ENCODE results near the gene ITPRIPL2. TPM values are rescaled to one million over a fixed set of nuclear protein-coding genes. Genes with fewer than 3 reads are reported as not detected.

ITPRIPL2 gene
- total and polyA plus RNA-seq, 2 of the 13 experiments (the other 11 are each of a cell fraction or from before 2014, with no cell fraction given) = 5.9 to 12.6 TPM

GRCh38 chr16:19113577-19114358 lies at the start of gene ITPRIPL2 (continued):
- peak; percentile 92; the same call in 1 of the 2 replicates for TF ChIP-seq ZFP41 (CRISPR knock-in tag; IDR thresholded peaks at IDR 0.05; ENCODE audit: borderline replicate concordance)
- peak; percentile 94 for TF ChIP-seq ZBED4 (CRISPR knock-in tag; IDR thresholded peaks at IDR 0.05; ENCODE audit: borderline replicate concordance)
- TF ChIP-seq ZNF709 (CRISPR knock-in tag; IDR thresholded peaks at IDR 0.05) = peak; percentile 93
- TF ChIP-seq ZKSCAN5 (CRISPR knock-in tag; IDR thresholded peaks at IDR 0.05) = no peak
- no peak; the same call in 1 of the 2 replicates for TF ChIP-seq ONECUT2 (CRISPR knock-in tag; IDR thresholded peaks at IDR 0.05)
- no peak for TF ChIP-seq SMYD3 (CRISPR knock-in tag; IDR thresholded peaks at IDR 0.05)
- TF ChIP-seq SRF (IDR thresholded peaks at IDR 0.05; ENCODE audit: low read depth, low read length) = no peak; the same call in 1 of the 2 replicates
- no peak for TF ChIP-seq ZNF124 (CRISPR knock-in tag; IDR thresholded peaks at IDR 0.05)
- peak; percentile 57 for TF ChIP-seq MAZ (IDR thresholded peaks at IDR 0.05; ENCODE audit: borderline replicate concordance, low read depth, low read length)
- peak; percentile 92 for TF ChIP-seq MAZ (CRISPR knock-in tag; IDR thresholded peaks at IDR 0.05; ENCODE audit: low read depth)
- TF ChIP-seq TFDP1 (CRISPR knock-in tag; IDR thresholded peaks at IDR 0.05; ENCODE audit: borderline replicate concordance) = peak; percentile 10; the same call in 1 of the 2 replicates
- TF ChIP-seq TAF1 (CRISPR knock-in tag; IDR thresholded peaks at IDR 0.05) = peak; percentile 82; the same call in 1 of the 2 replicates
- TF ChIP-seq ATRX (CRISPR knock-in tag; IDR thresholded peaks at IDR 0.05; ENCODE audit: borderline replicate concordance) = no peak
- TF ChIP-seq MXD1 (CRISPR knock-in tag; IDR thresholded peaks at IDR 0.05) = peak; percentile 37; the same call in 1 of the 2 replicates
- TF ChIP-seq ZNF572 (CRISPR knock-in tag; IDR thresholded peaks at IDR 0.05) = peak; percentile 70; the same call in 1 of the 2 replicates
- TF ChIP-seq ESRRA (CRISPR knock-in tag; IDR thresholded peaks at IDR 0.05; ENCODE audit: low read depth) = peak; percentile 56; the same call in 1 of the 2 replicates
- no peak for TF ChIP-seq ZFP82 (CRISPR knock-in tag; IDR thresholded peaks at IDR 0.05; ENCODE audit: borderline replicate concordance)
- no peak for TF ChIP-seq LBX2 (CRISPR knock-in tag; IDR thresholded peaks at IDR 0.05; ENCODE audit: borderline replicate concordance)
- TF ChIP-seq ZBTB33 (CRISPR knock-in tag; IDR thresholded peaks at IDR 0.05) = peak; percentile 60
- no peak; the same call in 1 of the 2 replicates for TF ChIP-seq SIX4 (CRISPR knock-in tag; IDR thresholded peaks at IDR 0.05)
- TF ChIP-seq ZNF556 (CRISPR knock-in tag; IDR thresholded peaks at IDR 0.05; ENCODE audit: borderline replicate concordance) = peak; percentile 89
- no peak; the same call in 1 of the 2 replicates for TF ChIP-seq ZMAT3 (CRISPR knock-in tag; conservative IDR thresholded peaks at IDR 0.05)

Data from HepG2 (cell line).